Effector CD4-positive, alpha-beta T cell (primary cell): Measurements from ENCODE around the gene SLC15A4.
"Not testable (repeated sequence)": the region's sequence is repeated elsewhere in the genome, so short reads cannot be mapped to it uniquely, and the experiment has no call there.

ENCODE experiments used
- DNase-seq: peaks from one replicate; pipeline ENCODE4 v3.0.0-alpha.2; 2020

The SLC15A4 gene

GRCh38 chr12:128843538-128843937 is 19.8 kb upstream of the SLC15A4 start:
- DNase-seq, result no peak

- no peak for DNase-seq
These were observed 18.8 kb upstream of the SLC15A4 start for GRCh38 chr12:128842579-128842978.

GRCh38 chr12:128840862-128841468 is 17.2 kb upstream of the SLC15A4 start:
- no peak for DNase-seq

- DNase-seq, result not testable (repeated sequence)
These were observed 16.1 kb upstream of the SLC15A4 start for GRCh38 chr12:128839885-128840284.

- DNase-seq, result no peak
These were observed 9.7 kb upstream of the SLC15A4 start for GRCh38 chr12:128833418-128833817.

- DNase-seq, result no peak
These were observed 6.7 kb upstream of the SLC15A4 start for GRCh38 chr12:128830505-128830893.

- no peak for DNase-seq
These were observed 6.2 kb upstream of the SLC15A4 start for GRCh38 chr12:128829861-128830504.

GRCh38 chr12:128827724-128828123 is 4.0 kb upstream of the SLC15A4 start:
- no peak for DNase-seq

GRCh38 chr12:128825835-128826234 is 2.1 kb upstream of the SLC15A4 start:
- DNase-seq, result no peak

- DNase-seq, result no peak
These were observed 392 bp downstream of the SLC15A4 start for GRCh38 chr12:128823216-128823915.

- no peak for DNase-seq
These were observed 2.9 kb downstream of the SLC15A4 start for GRCh38 chr12:128820723-128821432.

- DNase-seq, result no peak
These were observed 3.5 kb downstream of the SLC15A4 start for GRCh38 chr12:128820253-128820652.

- DNase-seq, result no peak
These were observed 4.2 kb downstream of the SLC15A4 start for GRCh38 chr12:128819293-128820144.

- DNase-seq, result no peak
These were observed 5.4 kb downstream of the SLC15A4 start for GRCh38 chr12:128818065-128819022.

GRCh38 chr12:128817111-128818015 is 6.4 kb downstream of the SLC15A4 start:
- DNase-seq, result no peak

GRCh38 chr12:128816643-128816920 is 7.2 kb downstream of the SLC15A4 start:
- no peak for DNase-seq

GRCh38 chr12:128815779-128816642 is 7.7 kb downstream of the SLC15A4 start:
- DNase-seq, result no peak

GRCh38 chr12:128814411-128815261 is 9.1 kb downstream of the SLC15A4 start:
- DNase-seq, result no peak
